Measurements from ENCODE around the gene SCGB1A1. TPM values are rescaled to one million over a fixed set of nuclear protein-coding genes. Genes with fewer than 3 reads are reported as not detected.

Gene SCGB1A1
- total RNA-seq, 4 donors from 2014 or later = not detected

GRCh38 chr11:62410972-62411371 lies 7.9 kb upstream of the SCGB1A1 start:
- Histone ChIP-seq H3K27ac (no peak overlapping the region), H3K4me1 (peaks cover 0 to 17% (median 6%) of the 10 kb centered on the region in 4 donors), H3K9me3 (no peaks in the 10 kb centered on the region), H3K36me3 (no peaks in the 10 kb centered on the region), H3K4me3 (no peak overlapping the region), H3K27me3 (no peaks in the 10 kb centered on the region)
- DNase-seq (ENCODE audit: low spot score in 2 of 2) = no peak
- WGBS, 2 donors = 70 to 85% methylated on average over 8 of the region's 8 CpGs
- TF ChIP-seq POLR2A (IDR thresholded peaks at IDR 0.05) (no peak), CTCF (IDR thresholded peaks at IDR 0.05) (no peak), EP300 (IDR thresholded peaks at IDR 0.05) (no peak)

GRCh38 chr11:62411524-62411923 lies 7.3 kb upstream of the SCGB1A1 start:
- DNase-seq (ENCODE audit: low spot score in 2 of 2) = no peak
- 69 to 78% methylated on average over 5 of the region's 5 CpGs for WGBS, 2 donors
- no peaks in the 10 kb centered on the region for H3K27me3 ChIP-seq
- H3K4me3 ChIP-seq = no peak overlapping the region
- no peak for TF ChIP-seq EP300 (IDR thresholded peaks at IDR 0.05)
- no peak for TF ChIP-seq POLR2A (IDR thresholded peaks at IDR 0.05)
- no peak for TF ChIP-seq CTCF (IDR thresholded peaks at IDR 0.05)
- no peaks in the 10 kb centered on the region for H3K9me3 ChIP-seq
- H3K4me1 ChIP-seq = peaks cover 0 to 14% (median 6%) of the 10 kb centered on the region in 4 donors
- no peak overlapping the region for H3K27ac ChIP-seq
- H3K36me3 ChIP-seq = no peaks in the 10 kb centered on the region

GRCh38 chr11:62413060-62413696 lies 5.7 kb upstream of the SCGB1A1 start:
- H3K36me3 ChIP-seq = no peaks in the 10 kb centered on the region
- H3K4me1 ChIP-seq = peaks cover 0 to 14% (median 6%) of the 10 kb centered on the region in 4 donors
- H3K27me3 ChIP-seq = no peaks in the 10 kb centered on the region
- no peak overlapping the region for H3K4me3 ChIP-seq
- DNase-seq (ENCODE audit: low spot score in 2 of 2) = no peak
- no peaks in the 10 kb centered on the region for H3K9me3 ChIP-seq
- peak overlapping the region in 3 of 4 donors; percentile 62 to 72 (median 64) for H3K27ac ChIP-seq
- 9 to 26% methylated on average over 4 to 8 of the region's 8 CpGs for WGBS, 2 donors
- TF ChIP-seq EP300 (IDR thresholded peaks at IDR 0.05) (no peak), POLR2A (IDR thresholded peaks at IDR 0.05) (no peak), CTCF (IDR thresholded peaks at IDR 0.05) (no peak)

GRCh38 chr11:62416596-62416995 lies 2.2 kb upstream of the SCGB1A1 start:
- peaks cover 0 to 32% (median 20%) of the 10 kb centered on the region in 4 donors for H3K4me1 ChIP-seq
- no peak overlapping the region for H3K27ac ChIP-seq
- TF ChIP-seq CTCF (IDR thresholded peaks at IDR 0.05) = no peak
- no peak for TF ChIP-seq EP300 (IDR thresholded peaks at IDR 0.05)
- no peak for TF ChIP-seq POLR2A (IDR thresholded peaks at IDR 0.05)
- H3K9me3 ChIP-seq = no peaks in the 10 kb centered on the region
- DNase-seq (ENCODE audit: low spot score in 2 of 2) = no peak
- H3K36me3 ChIP-seq = no peaks in the 10 kb centered on the region
- no peak overlapping the region for H3K4me3 ChIP-seq
- H3K27me3 ChIP-seq = no peaks in the 10 kb centered on the region
- 65 to 69% methylated on average over 12 of the region's 12 CpGs for WGBS, 2 donors

GRCh38 chr11:62418136-62418535 lies 697 bp upstream of the SCGB1A1 start:
- 82 to 88% methylated on average over 5 of the region's 5 CpGs for WGBS, 2 donors
- TF ChIP-seq EP300 (IDR thresholded peaks at IDR 0.05) (no peak), POLR2A (IDR thresholded peaks at IDR 0.05) (no peak), CTCF (IDR thresholded peaks at IDR 0.05) (no peak)
- Histone ChIP-seq H3K36me3 (no peaks in the 10 kb centered on the region), H3K27ac (peak overlapping the region in 1 of 4 donors; percentile 83), H3K27me3 (no peaks in the 10 kb centered on the region), H3K4me3 (no peak overlapping the region), H3K9me3 (no peaks in the 10 kb centered on the region), H3K4me1 (peaks cover 0 to 25% (median 18%) of the 10 kb centered on the region in 4 donors)
- no peak for DNase-seq (ENCODE audit: low spot score in 2 of 2)

Measured in tibial nerve (tissue), 4 donors.